DND-41 (cell line): ENCODE results near the gene IQCE.

Source experiments
- ATAC-seq: fragments of 200-7000 bp; cut with Tn5 transposase; 3 replicates; pipeline ENCODE4 v1.9.1; 2021; ENCODE audit warnings: low read depth; ENCODE audit not compliant: insufficient read depth
- DNase-seq: peaks from one replicate; pipeline ENCODE4 v3.0.0-alpha.2; 2020
- H2AFZ ChIP-seq: 2 replicates; pipeline ENCODE4 v1.6.0; 2012; ENCODE audit warnings: low read depth, low read length
- H3K27ac ChIP-seq: 2 replicates; pipeline ENCODE4 v1.5.1; 2012; ENCODE audit warnings: low read length, inconsistent platforms
- H3K27me3 ChIP-seq: fragments of 200-600 bp; sonication (generic); 2 replicates; pipeline ENCODE4 v1.6.0; 2012; ENCODE audit warnings: low read length, mild to moderate bottlenecking, inconsistent platforms; ENCODE audit not compliant: insufficient read depth, poor library complexity
- H3K36me3 ChIP-seq: 2 replicates; pipeline ENCODE4 v1.5.1; 2012; ENCODE audit warnings: low read length, inconsistent platforms; ENCODE audit not compliant: insufficient read depth
- H3K4me1 ChIP-seq: 2 replicates; pipeline ENCODE4 v1.5.1; 2012; ENCODE audit warnings: mild to moderate bottlenecking, low read length; ENCODE audit not compliant: insufficient read depth
- H3K4me2 ChIP-seq: 2 replicates; pipeline ENCODE4 v1.6.0; 2012; ENCODE audit warnings: mild to moderate bottlenecking, moderate library complexity, low read length, inconsistent platforms; ENCODE audit not compliant: insufficient read depth
- H3K4me3 ChIP-seq, 2 experiments: fragments of 200-600 bp in 1 of 2; shearing (Covaris generic) in 1 of 2; 2 replicates each; pipeline ENCODE4 v1.5.1; 2012 to 2016; ENCODE audit warnings: inconsistent platforms in 2 of 2, low read length in 2 of 2, mild to moderate bottlenecking in 2 of 2, low read depth in 1 of 2, moderate library complexity in 1 of 2
- H3K79me2 ChIP-seq: 2 replicates; pipeline ENCODE4 v1.6.0; 2012; ENCODE audit warnings: low read length, inconsistent platforms; ENCODE audit not compliant: insufficient read depth
- H3K9ac ChIP-seq: 2 replicates; pipeline ENCODE4 v1.6.0; 2012; ENCODE audit warnings: low read depth, mild to moderate bottlenecking, inconsistent platforms, low read length, moderate library complexity
- H3K9me3 ChIP-seq: 2 replicates; pipeline ENCODE4 v1.5.1; 2012; ENCODE audit warnings: low read length, moderate library complexity, mild to moderate bottlenecking, inconsistent platforms; ENCODE audit not compliant: insufficient read depth, severe bottlenecking
- H4K20me1 ChIP-seq: 2 replicates; pipeline ENCODE4 v1.6.0; 2012; ENCODE audit warnings: low read length; ENCODE audit not compliant: insufficient read depth
- EZH2 ChIP-seq: IDR thresholded peaks from 3 replicates; pipeline ENCODE4 v1.6.1; 2012; ENCODE audit warnings: borderline replicate concordance, low read depth, mild to moderate bottlenecking, moderate library complexity, low read length, inconsistent platforms; ENCODE audit not compliant: severe bottlenecking
- TF ChIP-seq, protein P1 (sequence below): IDR thresholded peaks from 2 replicates; pipeline ENCODE4 v1.5.1; 2012; ENCODE audit warnings: borderline replicate concordance, low read length, moderate library complexity, mild to moderate bottlenecking; ENCODE audit not compliant: poor library complexity, severe bottlenecking; ENCODE audit errors: extremely low read depth

IQCE gene

DNA sequence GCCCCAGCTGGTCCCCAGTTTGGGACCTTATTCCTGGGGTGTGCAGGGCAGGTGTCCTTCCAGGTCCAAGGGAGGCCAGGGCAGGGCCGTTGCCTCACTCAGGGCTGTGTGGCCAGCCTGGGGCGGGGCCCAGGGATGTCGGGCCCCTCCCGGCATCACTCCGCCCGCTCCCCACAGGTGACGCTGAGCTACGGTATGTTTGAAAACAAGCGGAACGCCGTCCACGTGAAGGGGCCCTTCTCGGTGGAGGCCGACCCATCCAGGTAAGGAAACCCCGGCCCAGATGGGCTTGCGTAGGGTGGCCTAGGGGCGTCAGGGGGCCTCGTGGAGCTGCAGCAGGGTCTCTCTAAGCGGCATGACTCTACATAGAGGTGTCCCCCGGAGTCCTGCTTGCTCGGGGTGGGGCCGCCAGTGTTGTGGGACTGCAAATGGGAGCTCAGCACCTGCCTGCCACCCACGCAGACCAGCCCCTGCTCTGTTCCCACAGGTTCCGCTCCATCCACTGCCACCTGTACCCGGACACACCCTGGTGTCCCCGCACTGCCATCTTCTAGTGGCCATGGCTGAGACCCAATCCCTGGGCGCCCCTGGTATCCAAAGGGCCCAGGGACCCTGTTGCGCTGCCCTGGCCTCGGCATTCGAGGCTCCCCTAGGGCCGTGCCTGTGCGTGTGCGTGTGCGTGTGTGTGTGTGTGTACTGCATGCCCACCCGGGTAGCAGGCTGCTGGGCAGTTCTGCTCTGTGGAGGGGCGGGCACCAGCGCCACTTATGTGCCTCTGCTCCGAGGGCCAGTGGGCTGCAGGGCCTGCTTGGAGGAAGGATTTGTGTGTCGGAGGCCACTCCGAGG is 31.9 kb upstream of the IQCE start:
- TF ChIP-seq EZH2: no peak
- TF ChIP-seq, protein P1, sequence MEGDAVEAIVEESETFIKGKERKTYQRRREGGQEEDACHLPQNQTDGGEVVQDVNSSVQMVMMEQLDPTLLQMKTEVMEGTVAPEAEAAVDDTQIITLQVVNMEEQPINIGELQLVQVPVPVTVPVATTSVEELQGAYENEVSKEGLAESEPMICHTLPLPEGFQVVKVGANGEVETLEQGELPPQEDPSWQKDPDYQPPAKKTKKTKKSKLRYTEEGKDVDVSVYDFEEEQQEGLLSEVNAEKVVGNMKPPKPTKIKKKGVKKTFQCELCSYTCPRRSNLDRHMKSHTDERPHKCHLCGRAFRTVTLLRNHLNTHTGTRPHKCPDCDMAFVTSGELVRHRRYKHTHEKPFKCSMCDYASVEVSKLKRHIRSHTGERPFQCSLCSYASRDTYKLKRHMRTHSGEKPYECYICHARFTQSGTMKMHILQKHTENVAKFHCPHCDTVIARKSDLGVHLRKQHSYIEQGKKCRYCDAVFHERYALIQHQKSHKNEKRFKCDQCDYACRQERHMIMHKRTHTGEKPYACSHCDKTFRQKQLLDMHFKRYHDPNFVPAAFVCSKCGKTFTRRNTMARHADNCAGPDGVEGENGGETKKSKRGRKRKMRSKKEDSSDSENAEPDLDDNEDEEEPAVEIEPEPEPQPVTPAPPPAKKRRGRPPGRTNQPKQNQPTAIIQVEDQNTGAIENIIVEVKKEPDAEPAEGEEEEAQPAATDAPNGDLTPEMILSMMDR: no peak
- Histone ChIP-seq H3K27me3 (no peaks in the 10 kb centered on the region), H3K9me3 (no peaks in the 10 kb centered on the region), H3K79me2 (no peaks in the 10 kb centered on the region), H3K4me3 (no peak overlapping the region), H2AFZ (no peak overlapping the region), H3K4me1 (peaks cover 26% of the 10 kb centered on the region), H4K20me1 (peaks cover 6% of the 10 kb centered on the region; the same call in 1 of the 2 replicates), H3K36me3 (no peaks in the 10 kb centered on the region), H3K9ac (no peak overlapping the region), H3K27ac (no peak overlapping the region), H3K4me2 (no peak overlapping the region)
- DNase-seq (no peak), ATAC-seq (no peak)

DNA sequence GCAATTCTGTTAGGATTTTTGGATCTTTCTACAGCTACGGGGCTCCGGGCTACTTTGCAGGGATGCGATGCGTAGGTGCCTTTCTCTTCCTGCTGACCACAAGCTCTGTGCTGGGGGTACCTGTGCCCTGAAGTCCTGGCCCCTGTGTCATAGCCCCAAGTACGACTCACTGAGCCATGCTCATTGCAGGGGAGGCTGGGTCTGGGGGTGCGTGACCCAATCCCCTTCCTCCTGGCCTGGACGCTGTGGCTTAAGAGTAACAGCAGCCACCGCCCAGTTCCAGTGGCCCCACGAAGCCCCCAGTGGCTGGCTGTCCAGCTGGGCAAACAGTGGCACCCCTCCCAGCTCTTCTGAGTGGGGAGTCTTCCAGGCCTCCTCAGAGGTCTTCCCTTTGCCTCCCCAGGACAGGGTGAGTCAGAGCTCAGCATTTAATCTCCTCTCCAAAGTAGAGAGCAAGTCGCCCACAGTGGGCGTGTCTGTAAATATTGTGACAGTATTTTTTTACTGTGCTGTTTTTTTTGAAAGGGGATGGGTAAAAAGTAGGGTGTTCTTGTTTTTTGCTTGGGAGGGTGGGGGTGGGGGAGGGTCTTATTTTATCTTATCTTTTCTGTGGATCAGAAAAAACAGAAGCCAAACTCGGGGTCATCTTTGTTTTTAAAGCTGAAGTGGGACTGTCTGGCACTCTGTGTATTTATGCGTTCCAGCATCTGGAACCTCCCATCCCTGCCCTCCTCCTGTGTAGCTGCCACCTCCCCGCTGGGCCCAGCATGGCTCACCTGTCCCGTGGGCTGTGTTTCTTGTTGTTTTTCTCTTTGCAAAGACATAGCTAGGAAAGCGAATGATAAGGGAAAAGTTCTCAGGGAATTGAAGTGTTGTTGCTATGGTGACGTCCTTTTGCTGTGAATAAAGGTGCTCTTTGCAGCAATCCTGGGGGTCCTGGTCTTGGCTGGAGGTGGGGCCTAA is 31.0 kb upstream of the IQCE start:
- H3K9me3 ChIP-seq: no peaks in the 10 kb centered on the region
- H3K79me2 ChIP-seq: no peaks in the 10 kb centered on the region
- TF ChIP-seq, protein P1: no peak
- TF ChIP-seq EZH2: no peak
- H3K9ac ChIP-seq: no peak overlapping the region
- H2AFZ ChIP-seq: no peak overlapping the region
- no peaks in the 10 kb centered on the region for H3K36me3 ChIP-seq
- H3K4me1 ChIP-seq: peaks cover 17% of the 10 kb centered on the region
- ATAC-seq (no peak), DNase-seq (no peak)
- H3K4me3 ChIP-seq: no peak overlapping the region
- H3K4me2 ChIP-seq: no peak overlapping the region
- H4K20me1 ChIP-seq: peaks cover 6% of the 10 kb centered on the region; the same call in 1 of the 2 replicates
- H3K27me3 ChIP-seq: no peaks in the 10 kb centered on the region
- H3K27ac ChIP-seq: no peak overlapping the region

DNA sequence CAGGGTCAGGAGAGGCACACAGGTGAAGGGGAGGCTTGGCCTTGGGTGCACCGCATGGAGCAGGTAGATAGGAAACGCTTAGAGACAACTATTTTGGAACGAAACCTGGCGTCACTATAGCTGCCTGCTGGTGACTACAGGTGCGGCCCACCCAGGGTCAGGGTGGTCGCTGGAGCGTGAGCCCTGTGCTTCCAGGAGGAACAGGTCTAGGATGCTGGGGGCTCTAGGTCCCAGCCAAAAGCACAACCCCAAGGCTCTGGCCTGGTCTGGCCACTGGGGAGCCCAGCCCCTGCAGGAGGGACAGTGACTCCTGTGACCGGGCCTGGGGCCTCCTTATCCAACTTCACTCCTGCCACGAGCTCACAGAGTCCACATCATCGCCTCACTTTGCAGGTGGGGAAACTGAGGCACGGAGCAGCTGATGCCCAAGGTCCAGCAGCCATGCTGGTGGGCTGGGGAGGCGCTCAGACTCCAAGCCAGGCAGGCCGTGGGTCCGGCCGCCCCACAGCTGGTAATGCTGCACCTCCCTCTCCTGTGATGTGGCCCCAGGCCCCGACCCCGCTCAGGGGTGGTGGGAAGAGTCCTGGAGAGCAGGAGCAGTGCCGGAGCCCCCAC is 30.2 kb upstream of the IQCE start:
- Histone ChIP-seq H3K4me3 (no peak overlapping the region), H3K9ac (no peak overlapping the region), H2AFZ (no peak overlapping the region), H3K36me3 (no peaks in the 10 kb centered on the region), H4K20me1 (no peaks in the 10 kb centered on the region; the same call in 1 of the 2 replicates), H3K9me3 (no peaks in the 10 kb centered on the region), H3K4me1 (peaks cover 12% of the 10 kb centered on the region), H3K4me2 (no peak overlapping the region), H3K79me2 (no peaks in the 10 kb centered on the region), H3K27me3 (no peaks in the 10 kb centered on the region), H3K27ac (no peak overlapping the region)
- no peak for DNase-seq
- ATAC-seq: no peak
- no peak for TF ChIP-seq EZH2
- TF ChIP-seq, protein P1: no peak
